ENCODE data around the gene CXCR5.

DNA sequence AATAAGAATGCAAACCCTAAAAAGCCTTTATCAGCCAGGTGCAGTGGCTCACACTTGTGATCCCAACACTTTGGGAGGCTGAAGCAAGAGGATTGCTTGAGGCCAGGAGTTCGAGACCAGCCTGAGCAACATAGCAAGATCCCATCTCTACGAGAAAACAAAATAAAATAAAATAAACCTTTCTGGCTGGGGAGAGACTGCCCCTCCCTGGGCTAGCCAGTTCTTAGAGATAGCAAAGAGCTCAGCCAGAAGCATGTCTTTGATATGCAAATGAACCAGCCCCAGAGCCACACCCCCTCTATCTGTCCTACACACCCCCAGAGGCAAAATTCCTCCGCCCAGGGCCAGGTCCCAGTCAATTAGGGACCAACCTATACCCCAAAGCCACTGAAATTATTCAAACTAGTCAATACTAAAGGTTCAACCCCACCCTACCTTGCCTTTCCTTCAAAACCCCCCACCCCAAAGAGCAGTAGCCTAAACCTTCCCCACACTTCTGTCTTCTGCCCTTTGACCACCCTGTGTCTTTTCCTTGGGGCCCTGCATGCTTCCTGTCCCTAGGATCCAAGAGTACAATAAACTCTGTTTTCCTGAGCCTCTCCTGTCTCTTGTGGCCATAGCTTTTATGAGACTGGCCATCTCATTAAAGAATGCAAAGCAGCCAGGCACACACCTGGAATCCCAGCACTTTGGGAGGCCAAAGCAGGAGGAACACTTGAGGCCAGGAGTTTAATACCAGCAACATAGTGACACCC, 37.3 kb upstream of the CXCR5 start:
- TF ChIP-seq POLR2A (IDR thresholded peaks at IDR 0.05; ENCODE audit: low read depth, low read length) (no peak), HDAC2 (IDR thresholded peaks at IDR 0.05) (no peak), ETV6 (conservative IDR thresholded peaks at IDR 0.05 in 1 of 2, IDR thresholded peaks at IDR 0.05 in 1 of 2; ENCODE audit: borderline replicate concordance in 1 of 2, low read depth in 1 of 2) (no peak)
- TF ChIP-seq, protein P1, sequence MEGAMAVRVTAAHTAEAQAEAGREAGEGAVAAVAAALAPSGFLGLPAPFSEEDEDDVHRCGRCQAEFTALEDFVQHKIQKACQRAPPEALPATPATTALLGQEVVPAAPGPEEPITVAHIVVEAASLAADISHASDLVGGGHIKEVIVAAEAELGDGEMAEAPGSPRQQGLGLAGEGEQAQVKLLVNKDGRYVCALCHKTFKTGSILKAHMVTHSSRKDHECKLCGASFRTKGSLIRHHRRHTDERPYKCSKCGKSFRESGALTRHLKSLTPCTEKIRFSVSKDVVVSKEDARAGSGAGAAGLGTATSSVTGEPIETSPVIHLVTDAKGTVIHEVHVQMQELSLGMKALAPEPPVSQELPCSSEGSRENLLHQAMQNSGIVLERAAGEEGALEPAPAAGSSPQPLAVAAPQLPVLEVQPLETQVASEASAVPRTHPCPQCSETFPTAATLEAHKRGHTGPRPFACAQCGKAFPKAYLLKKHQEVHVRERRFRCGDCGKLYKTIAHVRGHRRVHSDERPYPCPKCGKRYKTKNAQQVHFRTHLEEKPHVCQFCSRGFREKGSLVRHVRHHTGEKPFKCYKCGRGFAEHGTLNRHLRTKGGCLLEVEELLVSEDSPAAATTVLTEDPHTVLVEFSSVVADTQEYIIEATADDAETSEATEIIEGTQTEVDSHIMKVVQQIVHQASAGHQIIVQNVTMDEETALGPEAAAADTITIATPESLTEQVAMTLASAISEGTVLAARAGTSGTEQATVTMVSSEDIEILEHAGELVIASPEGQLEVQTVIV (IDR thresholded peaks at IDR 0.05; ENCODE audit: borderline replicate concordance, partially characterized antibody), result no peak
- TF ChIP-seq, protein P2, sequence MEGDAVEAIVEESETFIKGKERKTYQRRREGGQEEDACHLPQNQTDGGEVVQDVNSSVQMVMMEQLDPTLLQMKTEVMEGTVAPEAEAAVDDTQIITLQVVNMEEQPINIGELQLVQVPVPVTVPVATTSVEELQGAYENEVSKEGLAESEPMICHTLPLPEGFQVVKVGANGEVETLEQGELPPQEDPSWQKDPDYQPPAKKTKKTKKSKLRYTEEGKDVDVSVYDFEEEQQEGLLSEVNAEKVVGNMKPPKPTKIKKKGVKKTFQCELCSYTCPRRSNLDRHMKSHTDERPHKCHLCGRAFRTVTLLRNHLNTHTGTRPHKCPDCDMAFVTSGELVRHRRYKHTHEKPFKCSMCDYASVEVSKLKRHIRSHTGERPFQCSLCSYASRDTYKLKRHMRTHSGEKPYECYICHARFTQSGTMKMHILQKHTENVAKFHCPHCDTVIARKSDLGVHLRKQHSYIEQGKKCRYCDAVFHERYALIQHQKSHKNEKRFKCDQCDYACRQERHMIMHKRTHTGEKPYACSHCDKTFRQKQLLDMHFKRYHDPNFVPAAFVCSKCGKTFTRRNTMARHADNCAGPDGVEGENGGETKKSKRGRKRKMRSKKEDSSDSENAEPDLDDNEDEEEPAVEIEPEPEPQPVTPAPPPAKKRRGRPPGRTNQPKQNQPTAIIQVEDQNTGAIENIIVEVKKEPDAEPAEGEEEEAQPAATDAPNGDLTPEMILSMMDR (IDR thresholded peaks at IDR 0.05 in 2 of 3, conservative IDR thresholded peaks at IDR 0.05 in 1 of 3; ENCODE audit: control insufficient read depth in 2 of 3, extremely low read depth in 1 of 3, insufficient read depth in 1 of 3, low read depth in 3 of 3, low read length in 3 of 3), result no peak
